ENCODE results near the gene DEXI.

DNA sequence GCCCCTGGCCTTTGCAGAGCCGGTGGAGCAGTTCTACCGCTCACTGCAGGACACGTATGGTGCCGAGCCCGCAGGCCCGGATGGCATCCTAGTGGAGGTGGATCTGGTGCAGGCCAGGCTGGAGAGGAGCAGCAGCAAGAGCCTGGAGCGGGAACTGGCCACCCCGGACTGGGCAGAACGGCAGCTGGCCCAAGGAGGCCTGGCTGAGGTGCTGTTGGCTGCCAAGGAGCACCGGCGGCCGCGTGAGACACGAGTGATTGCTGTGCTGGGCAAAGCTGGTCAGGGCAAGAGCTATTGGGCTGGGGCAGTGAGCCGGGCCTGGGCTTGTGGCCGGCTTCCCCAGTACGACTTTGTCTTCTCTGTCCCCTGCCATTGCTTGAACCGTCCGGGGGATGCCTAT, 35.8 kb downstream of the DEXI start:
- TF ChIP-seq ARNT (IDR thresholded peaks at IDR 0.05) (no peak), FOXK2 (IDR thresholded peaks at IDR 0.05) (no peak), BHLHE40 (IDR thresholded peaks at IDR 0.05; ENCODE audit: borderline replicate concordance) (no peak), SP1 (IDR thresholded peaks at IDR 0.05) (no peak), HDGF (IDR thresholded peaks at IDR 0.05; ENCODE audit: borderline replicate concordance) (no peak), LEF1 (IDR thresholded peaks at IDR 0.05; ENCODE audit: borderline replicate concordance) (no peak), FOXM1 (IDR thresholded peaks at IDR 0.05; ENCODE audit: borderline replicate concordance) (no peak), TARDBP (IDR thresholded peaks at IDR 0.05) (no peak), NFRKB (IDR thresholded peaks at IDR 0.05) (no peak)
